ENCODE data around the gene HAUS8.

The HAUS8 gene

GRCh38 chr19:17060802-17061201 lies 14.4 kb downstream of the HAUS8 start:
- Histone ChIP-seq H3K9me3 (ENCODE audit: control insufficient read depth in 1 of 2, low read length in 2 of 2) (no peaks in the 10 kb centered on the region), H3K4me1 (ENCODE audit: control insufficient read depth in 1 of 2, insufficient read depth in 2 of 2, low read length in 2 of 2) (peaks cover 3 to 4% of the 10 kb centered on the region in 2 donors), H3K27me3 (ENCODE audit: control insufficient read depth in 1 of 2, insufficient read depth in 2 of 2, low read length in 2 of 2) (no peaks in the 10 kb centered on the region), H3K27ac (ENCODE audit: low read depth, low read length) (no peak overlapping the region), H3K4me3 (ENCODE audit: low read depth in 1 of 2, low read length in 2 of 2) (no peak overlapping the region), H3K36me3 (ENCODE audit: control insufficient read depth in 1 of 2, insufficient read depth in 2 of 2, low read length in 2 of 2) (peaks cover 10 to 43% of the 10 kb centered on the region in 2 donors), H3K9ac (ENCODE audit: low read depth in 1 of 2, low read length in 2 of 2) (no peak overlapping the region)

DNA sequence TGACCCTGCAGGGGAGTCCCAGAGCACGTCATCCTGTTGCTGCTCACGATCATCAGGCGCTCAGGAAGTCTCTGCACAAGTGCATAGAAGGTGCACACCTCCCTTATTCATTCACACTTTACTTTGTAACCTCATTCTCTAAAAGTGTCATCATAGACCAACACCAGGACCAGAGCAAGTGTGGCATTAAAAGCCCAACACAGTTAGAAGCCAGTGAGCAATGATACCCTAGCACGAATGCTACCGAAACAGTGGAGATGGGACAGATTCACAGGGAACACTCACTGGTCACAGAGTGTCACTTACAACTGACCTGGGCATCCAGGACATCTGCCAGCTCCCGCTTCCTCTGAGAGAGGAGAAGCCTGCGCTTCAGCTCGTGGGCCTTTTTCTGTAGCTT lies 17.0 kb downstream of the HAUS8 start:
- peaks cover 17 to 43% of the 10 kb centered on the region in 2 donors for H3K36me3 ChIP-seq (ENCODE audit: control insufficient read depth in 1 of 2, insufficient read depth in 2 of 2, low read length in 2 of 2)
- no peaks in the 10 kb centered on the region for H3K9me3 ChIP-seq (ENCODE audit: control insufficient read depth in 1 of 2, low read length in 2 of 2)
- no peak overlapping the region for H3K9ac ChIP-seq (ENCODE audit: low read depth in 1 of 2, low read length in 2 of 2)
- peaks cover 3 to 4% of the 10 kb centered on the region in 2 donors for H3K4me1 ChIP-seq (ENCODE audit: control insufficient read depth in 1 of 2, insufficient read depth in 2 of 2, low read length in 2 of 2)
- H3K27ac ChIP-seq (ENCODE audit: low read depth, low read length), result no peak overlapping the region
- no peak overlapping the region for H3K4me3 ChIP-seq (ENCODE audit: low read depth in 1 of 2, low read length in 2 of 2)
- no peaks in the 10 kb centered on the region for H3K27me3 ChIP-seq (ENCODE audit: control insufficient read depth in 1 of 2, insufficient read depth in 2 of 2, low read length in 2 of 2)

- Histone ChIP-seq H3K4me1 (ENCODE audit: control insufficient read depth in 1 of 2, insufficient read depth in 2 of 2, low read length in 2 of 2) (no peaks in the 10 kb centered on the region), H3K9me3 (ENCODE audit: control insufficient read depth in 1 of 2, low read length in 2 of 2) (no peaks in the 10 kb centered on the region), H3K4me3 (ENCODE audit: low read depth in 1 of 2, low read length in 2 of 2) (no peak overlapping the region), H3K27me3 (ENCODE audit: control insufficient read depth in 1 of 2, insufficient read depth in 2 of 2, low read length in 2 of 2) (no peaks in the 10 kb centered on the region), H3K9ac (ENCODE audit: low read depth in 1 of 2, low read length in 2 of 2) (no peak overlapping the region), H3K36me3 (ENCODE audit: control insufficient read depth in 1 of 2, insufficient read depth in 2 of 2, low read length in 2 of 2) (peaks cover 24 to 55% of the 10 kb centered on the region in 2 donors), H3K27ac (ENCODE audit: low read depth, low read length) (no peak overlapping the region)
Measured at GRCh38 chr19:17055636-17056035, 19.6 kb downstream of the HAUS8 start.

DNA sequence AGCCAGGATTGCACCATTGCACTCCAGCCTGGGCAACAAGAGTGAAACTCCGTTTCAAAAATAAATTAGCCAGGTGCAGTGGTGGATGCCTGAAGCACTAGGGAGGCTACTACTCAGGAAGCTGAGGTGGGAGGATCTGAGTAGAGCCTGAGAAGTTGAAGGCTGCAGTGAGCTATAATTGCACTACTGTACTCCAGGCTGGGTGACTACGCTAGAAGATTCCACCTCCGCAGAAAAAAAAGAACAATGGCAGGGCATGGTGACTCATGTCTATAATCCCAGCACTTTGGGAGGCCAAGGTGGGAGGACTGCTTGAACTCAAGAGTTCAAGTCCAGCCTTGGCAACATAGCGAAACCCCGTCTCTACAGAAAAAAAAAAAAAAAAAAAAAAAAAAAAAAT lies 20.5 kb downstream of the HAUS8 start:
- H3K27ac ChIP-seq (ENCODE audit: low read depth, low read length), result no peak overlapping the region
- H3K9ac ChIP-seq (ENCODE audit: low read depth in 1 of 2, low read length in 2 of 2), result no peak overlapping the region
- peaks cover 24 to 52% of the 10 kb centered on the region in 2 donors for H3K36me3 ChIP-seq (ENCODE audit: control insufficient read depth in 1 of 2, insufficient read depth in 2 of 2, low read length in 2 of 2)
- no peaks in the 10 kb centered on the region for H3K27me3 ChIP-seq (ENCODE audit: control insufficient read depth in 1 of 2, insufficient read depth in 2 of 2, low read length in 2 of 2)
- no peaks in the 10 kb centered on the region for H3K9me3 ChIP-seq (ENCODE audit: control insufficient read depth in 1 of 2, low read length in 2 of 2)
- H3K4me3 ChIP-seq (ENCODE audit: low read depth in 1 of 2, low read length in 2 of 2), result no peak overlapping the region
- no peaks in the 10 kb centered on the region for H3K4me1 ChIP-seq (ENCODE audit: control insufficient read depth in 1 of 2, insufficient read depth in 2 of 2, low read length in 2 of 2)

DNA sequence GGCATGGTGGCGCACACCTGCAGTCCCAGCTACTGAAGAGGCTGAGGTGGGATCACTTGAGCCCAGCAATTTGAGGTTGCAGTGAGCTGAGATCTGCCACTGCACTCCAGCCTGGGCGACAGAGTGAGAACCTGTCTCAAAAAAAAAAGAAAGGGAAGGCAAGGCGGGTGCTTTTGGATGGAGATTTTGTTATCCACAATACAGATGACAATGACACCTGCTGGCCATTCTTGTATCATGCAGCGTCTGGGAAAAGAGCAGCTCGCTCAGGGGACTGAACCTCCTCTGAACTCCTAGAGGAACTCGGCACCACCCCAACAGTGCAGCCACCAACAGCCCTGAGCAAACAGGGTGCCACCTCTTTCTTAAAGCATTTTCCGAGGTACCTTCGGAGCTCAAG lies 22.8 kb downstream of the HAUS8 start:
- Histone ChIP-seq H3K4me3 (ENCODE audit: low read depth in 1 of 2, low read length in 2 of 2) (no peak overlapping the region), H3K36me3 (ENCODE audit: control insufficient read depth in 1 of 2, insufficient read depth in 2 of 2, low read length in 2 of 2) (peaks cover 18 to 41% of the 10 kb centered on the region in 2 donors), H3K27ac (ENCODE audit: low read depth, low read length) (no peak overlapping the region), H3K9ac (ENCODE audit: low read depth in 1 of 2, low read length in 2 of 2) (no peak overlapping the region), H3K4me1 (ENCODE audit: control insufficient read depth in 1 of 2, insufficient read depth in 2 of 2, low read length in 2 of 2) (no peaks in the 10 kb centered on the region), H3K9me3 (ENCODE audit: control insufficient read depth in 1 of 2, low read length in 2 of 2) (no peaks in the 10 kb centered on the region), H3K27me3 (ENCODE audit: control insufficient read depth in 1 of 2, insufficient read depth in 2 of 2, low read length in 2 of 2) (no peaks in the 10 kb centered on the region)

DNA sequence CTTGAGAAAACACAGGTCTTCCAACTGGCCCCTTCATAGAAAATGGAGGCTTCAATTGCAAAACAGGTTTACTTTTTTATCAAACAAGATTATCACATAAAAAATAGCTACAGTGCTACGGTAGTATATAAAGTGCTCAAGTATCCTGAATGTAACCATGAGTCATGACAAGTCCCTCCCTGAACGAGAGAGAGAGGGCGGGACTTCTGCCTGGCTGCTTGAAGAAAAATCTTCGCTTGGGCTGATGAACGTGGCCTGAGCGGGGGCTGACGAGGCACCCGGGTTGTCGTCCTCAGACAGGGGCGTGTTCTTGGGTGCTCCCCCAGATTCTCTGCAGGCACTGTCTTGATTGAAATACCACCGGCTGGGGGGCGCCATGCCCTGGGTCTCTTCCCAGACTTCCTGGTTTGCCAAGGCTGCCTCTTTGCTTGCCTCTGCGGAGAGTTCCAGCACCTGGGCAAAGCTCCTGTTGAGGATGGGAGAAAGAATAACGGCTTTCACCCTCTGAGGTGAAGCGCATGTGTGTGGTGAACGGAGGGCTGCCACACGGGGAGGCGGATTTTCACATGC lies 25.5 kb downstream of the HAUS8 start:
- no peaks in the 10 kb centered on the region for H3K4me1 ChIP-seq (ENCODE audit: control insufficient read depth in 1 of 2, insufficient read depth in 2 of 2, low read length in 2 of 2)
- peaks cover 12 to 34% of the 10 kb centered on the region in 2 donors for H3K36me3 ChIP-seq (ENCODE audit: control insufficient read depth in 1 of 2, insufficient read depth in 2 of 2, low read length in 2 of 2)
- H3K27me3 ChIP-seq (ENCODE audit: control insufficient read depth in 1 of 2, insufficient read depth in 2 of 2, low read length in 2 of 2), result no peaks in the 10 kb centered on the region
- no peak overlapping the region for H3K4me3 ChIP-seq (ENCODE audit: low read depth in 1 of 2, low read length in 2 of 2)
- H3K27ac ChIP-seq (ENCODE audit: low read depth, low read length), result no peak overlapping the region
- H3K9ac ChIP-seq (ENCODE audit: low read depth in 1 of 2, low read length in 2 of 2), result no peak overlapping the region
- no peaks in the 10 kb centered on the region for H3K9me3 ChIP-seq (ENCODE audit: control insufficient read depth in 1 of 2, low read length in 2 of 2)

GRCh38 chr19:17048885-17049453 lies 26.3 kb downstream of the HAUS8 start:
- Histone ChIP-seq H3K27ac (ENCODE audit: low read depth, low read length) (no peak overlapping the region), H3K36me3 (ENCODE audit: control insufficient read depth in 1 of 2, insufficient read depth in 2 of 2, low read length in 2 of 2) (peaks cover 12 to 34% of the 10 kb centered on the region in 2 donors), H3K4me3 (ENCODE audit: low read depth in 1 of 2, low read length in 2 of 2) (no peak overlapping the region), H3K4me1 (ENCODE audit: control insufficient read depth in 1 of 2, insufficient read depth in 2 of 2, low read length in 2 of 2) (no peaks in the 10 kb centered on the region), H3K9ac (ENCODE audit: low read depth in 1 of 2, low read length in 2 of 2) (no peak overlapping the region), H3K27me3 (ENCODE audit: control insufficient read depth in 1 of 2, insufficient read depth in 2 of 2, low read length in 2 of 2) (no peaks in the 10 kb centered on the region), H3K9me3 (ENCODE audit: control insufficient read depth in 1 of 2, low read length in 2 of 2) (no peaks in the 10 kb centered on the region)

GRCh38 chr19:17045907-17046502 lies 29.2 kb downstream of the HAUS8 start:
- Histone ChIP-seq H3K4me1 (ENCODE audit: control insufficient read depth in 1 of 2, insufficient read depth in 2 of 2, low read length in 2 of 2) (peaks cover 7 to 9% of the 10 kb centered on the region in 2 donors), H3K27me3 (ENCODE audit: control insufficient read depth in 1 of 2, insufficient read depth in 2 of 2, low read length in 2 of 2) (no peaks in the 10 kb centered on the region), H3K36me3 (ENCODE audit: control insufficient read depth in 1 of 2, insufficient read depth in 2 of 2, low read length in 2 of 2) (peaks cover 2 to 14% of the 10 kb centered on the region in 2 donors), H3K27ac (ENCODE audit: low read depth, low read length) (no peak overlapping the region), H3K9ac (ENCODE audit: low read depth in 1 of 2, low read length in 2 of 2) (no peak overlapping the region), H3K4me3 (ENCODE audit: low read depth in 1 of 2, low read length in 2 of 2) (no peak overlapping the region), H3K9me3 (ENCODE audit: control insufficient read depth in 1 of 2, low read length in 2 of 2) (no peaks in the 10 kb centered on the region)

GRCh38 chr19:17043744-17044143 lies 31.5 kb downstream of the HAUS8 start:
- H3K36me3 ChIP-seq (ENCODE audit: control insufficient read depth in 1 of 2, insufficient read depth in 2 of 2, low read length in 2 of 2), result no peaks in the 10 kb centered on the region
- peaks cover 7 to 9% of the 10 kb centered on the region in 2 donors for H3K4me1 ChIP-seq (ENCODE audit: control insufficient read depth in 1 of 2, insufficient read depth in 2 of 2, low read length in 2 of 2)
- no peaks in the 10 kb centered on the region for H3K9me3 ChIP-seq (ENCODE audit: control insufficient read depth in 1 of 2, low read length in 2 of 2)
- no peaks in the 10 kb centered on the region for H3K27me3 ChIP-seq (ENCODE audit: control insufficient read depth in 1 of 2, insufficient read depth in 2 of 2, low read length in 2 of 2)
- no peak overlapping the region for H3K27ac ChIP-seq (ENCODE audit: low read depth, low read length)
- no peak overlapping the region for H3K4me3 ChIP-seq (ENCODE audit: low read depth in 1 of 2, low read length in 2 of 2)
- no peak overlapping the region for H3K9ac ChIP-seq (ENCODE audit: low read depth in 1 of 2, low read length in 2 of 2)

GRCh38 chr19:17041976-17042375 lies 33.3 kb downstream of the HAUS8 start:
- H3K27me3 ChIP-seq (ENCODE audit: control insufficient read depth in 1 of 2, insufficient read depth in 2 of 2, low read length in 2 of 2), result no peaks in the 10 kb centered on the region
- H3K4me1 ChIP-seq (ENCODE audit: control insufficient read depth in 1 of 2, insufficient read depth in 2 of 2, low read length in 2 of 2), result peaks cover 7 to 9% of the 10 kb centered on the region in 2 donors
- H3K4me3 ChIP-seq (ENCODE audit: low read depth in 1 of 2, low read length in 2 of 2), result no peak overlapping the region
- no peaks in the 10 kb centered on the region for H3K36me3 ChIP-seq (ENCODE audit: control insufficient read depth in 1 of 2, insufficient read depth in 2 of 2, low read length in 2 of 2)
- no peaks in the 10 kb centered on the region for H3K9me3 ChIP-seq (ENCODE audit: control insufficient read depth in 1 of 2, low read length in 2 of 2)
- H3K27ac ChIP-seq (ENCODE audit: low read depth, low read length), result no peak overlapping the region
- no peak overlapping the region for H3K9ac ChIP-seq (ENCODE audit: low read depth in 1 of 2, low read length in 2 of 2)

All from duodenal mucosa (tissue), 2 donors.